ENCODE results near the gene KRTAP4-6.
"Not testable (repeated sequence)": the region's sequence is repeated elsewhere in the genome, so short reads cannot be mapped to it uniquely, and the experiment has no call there.

Gene KRTAP4-6

DNA sequence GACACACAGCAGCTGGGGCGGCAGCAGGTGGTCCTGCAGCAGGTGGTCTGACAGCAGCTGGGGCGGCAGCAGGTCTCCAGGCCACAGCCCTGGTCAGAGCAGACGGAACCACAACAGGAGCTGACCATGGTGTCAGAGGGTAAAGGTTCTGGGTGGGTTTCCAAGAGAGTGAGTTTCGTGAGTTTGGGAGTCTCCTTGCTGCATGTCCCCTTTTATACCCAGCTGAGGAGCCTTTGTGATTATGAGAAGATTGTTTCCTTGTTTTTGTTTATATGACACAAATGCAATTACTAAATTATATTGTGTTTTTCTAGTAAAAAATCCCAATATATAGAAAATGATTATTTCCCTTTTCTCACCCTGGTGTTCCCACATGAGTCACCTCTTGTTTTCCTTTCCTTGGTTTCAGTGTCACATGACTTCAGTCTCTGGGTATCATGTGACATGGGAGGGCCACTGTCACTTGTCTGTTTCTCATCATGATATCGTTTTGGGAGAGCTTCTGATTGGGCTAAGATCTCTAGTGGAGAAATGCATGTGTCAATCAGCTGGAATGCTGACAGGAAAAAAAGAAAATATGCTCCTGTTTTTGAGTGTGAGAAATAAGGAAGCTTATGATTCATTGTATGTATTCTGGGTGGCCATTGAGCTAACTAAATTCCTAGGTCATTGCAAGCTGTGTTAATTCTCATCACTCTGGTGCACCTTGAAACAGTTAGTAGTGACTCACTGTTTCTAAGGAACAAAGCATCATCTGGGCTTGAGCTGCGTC is at the start of gene KRTAP4-6:
TSS of gene KRTAP4-6 (minus strand) at position 185 of the 772 bp plus-strand sequence. CDS start at position 128, 57 bp downstream.
- DNase-seq = peak; percentile 89

GRCh38 chr17:41189837-41190318 is 49.5 kb upstream of the KRTAP4-6 start, which contains the start of gene KRTAP9-1:
KRTAP9-1 (plus strand) TSS chr17:41189887; CDS start chr17:41189887, 0 bp downstream.
- DNase-seq = not testable (repeated sequence)

GRCh38 chr17:41186872-41187271 is 46.5 kb upstream of the KRTAP4-6 start:
- DNase-seq = no peak

GRCh38 chr17:41185001-41185400 is 44.7 kb upstream of the KRTAP4-6 start:
- DNase-seq = no peak

DNA sequence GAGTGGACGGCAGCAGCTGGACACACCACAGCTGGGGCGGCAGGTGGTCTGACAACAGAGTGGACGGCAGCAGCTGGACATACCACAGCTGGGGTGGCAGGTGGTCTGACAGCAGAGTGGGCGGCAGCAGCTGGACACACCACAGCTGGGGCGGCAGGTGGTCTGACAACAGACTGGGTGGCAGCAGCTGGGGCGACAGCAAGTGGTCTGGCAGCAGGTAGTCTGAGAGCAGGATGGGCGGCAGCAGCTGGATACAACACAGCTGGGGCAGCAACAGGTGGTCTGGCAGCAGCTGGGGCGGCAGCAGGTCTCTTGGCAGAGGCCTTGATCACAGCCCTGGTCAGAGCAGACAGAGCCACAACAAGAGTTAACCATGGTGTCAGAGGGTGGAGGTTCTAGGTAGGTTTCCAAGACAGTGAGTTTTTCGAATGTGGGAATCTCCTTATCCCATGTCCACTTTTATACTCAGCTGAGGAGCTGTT is 44.2 kb upstream of the KRTAP4-6 start, which contains the start of gene KRTAP4-1:
TSS of gene KRTAP4-1 (minus strand) at position 432 of the 482 bp plus-strand sequence. CDS start at position 375, 57 bp downstream.
- no peak for DNase-seq

DNA sequence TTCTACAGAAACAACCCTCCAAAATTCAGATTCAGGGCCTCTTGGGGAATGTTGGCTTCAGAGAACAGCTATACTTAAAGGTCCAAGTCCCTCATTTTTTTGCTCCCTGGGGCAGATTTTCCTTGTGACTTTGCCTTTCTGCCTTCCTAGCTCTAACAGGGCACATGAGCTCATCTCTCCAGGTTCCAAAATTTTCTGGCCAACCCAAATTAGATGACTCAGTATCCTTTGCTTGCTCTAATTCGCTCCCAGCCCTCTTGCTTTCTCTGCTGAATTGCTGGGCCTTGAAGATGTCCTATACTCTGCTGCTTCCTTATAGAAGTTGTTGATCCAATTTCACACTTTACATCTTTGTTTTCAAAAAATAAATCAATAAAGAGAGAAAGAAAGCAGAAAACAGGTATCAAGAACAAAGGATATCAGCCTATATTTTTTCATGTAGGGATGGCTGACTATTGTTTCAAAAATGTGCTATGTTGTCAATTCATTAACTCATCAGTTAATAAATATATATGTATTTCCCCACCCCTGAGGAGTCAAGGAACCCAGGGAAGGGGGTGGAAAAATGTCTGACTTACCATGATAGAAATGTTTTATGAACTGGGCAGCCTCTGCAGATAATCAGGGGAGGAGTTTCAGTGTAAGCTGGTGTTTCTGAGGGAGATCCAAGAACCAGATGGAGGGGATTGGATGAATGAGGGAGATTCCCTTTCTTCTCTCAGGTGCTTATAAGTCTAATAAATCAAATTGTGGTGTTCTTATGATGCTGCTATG is 38.7 kb upstream of the KRTAP4-6 start:
- no peak for DNase-seq

GRCh38 chr17:41178341-41178740 is 38.0 kb upstream of the KRTAP4-6 start:
- peak; percentile 3 for DNase-seq

- no peak for DNase-seq
Observed at GRCh38 chr17:41177727-41178271, 37.5 kb upstream of the KRTAP4-6 start, which contains the start of gene KRTAP4-2. KRTAP4-2 (minus strand) TSS chr17:41178221; CDS start chr17:41178164, 57 bp downstream.

DNA sequence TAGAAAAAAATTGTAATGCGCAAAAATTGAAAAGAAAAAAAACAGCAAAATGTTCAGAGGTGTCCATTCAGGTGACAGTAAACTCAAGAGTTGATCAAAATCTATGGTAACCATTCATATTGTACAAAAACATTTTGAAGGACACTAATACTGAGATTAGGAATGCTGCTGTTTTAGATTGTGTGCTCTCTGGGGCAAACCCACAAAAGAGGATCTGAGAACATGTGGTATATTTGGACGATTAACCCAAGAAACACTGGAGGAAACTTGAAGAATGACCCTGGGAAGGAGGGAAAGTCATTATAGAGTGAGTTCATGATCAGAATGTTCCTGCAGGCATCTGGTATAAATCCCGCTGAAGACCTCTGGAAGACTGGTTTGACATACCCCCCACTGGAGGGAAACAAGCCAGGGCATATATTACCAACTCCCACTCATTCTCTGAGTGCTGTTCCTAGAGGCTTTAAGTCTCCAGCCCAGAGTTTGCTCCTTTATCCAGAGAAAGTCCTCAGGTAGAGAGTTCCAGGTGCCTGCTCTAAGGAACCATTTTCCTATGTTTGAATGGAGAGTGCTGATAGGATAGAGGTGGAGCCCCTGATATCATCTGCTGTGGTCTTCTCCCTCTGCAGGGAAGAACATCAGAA is 36.5 kb upstream of the KRTAP4-6 start:
- DNase-seq = no peak

- no peak for DNase-seq
Observed at GRCh38 chr17:41171886-41172285, 31.5 kb upstream of the KRTAP4-6 start.

DNA sequence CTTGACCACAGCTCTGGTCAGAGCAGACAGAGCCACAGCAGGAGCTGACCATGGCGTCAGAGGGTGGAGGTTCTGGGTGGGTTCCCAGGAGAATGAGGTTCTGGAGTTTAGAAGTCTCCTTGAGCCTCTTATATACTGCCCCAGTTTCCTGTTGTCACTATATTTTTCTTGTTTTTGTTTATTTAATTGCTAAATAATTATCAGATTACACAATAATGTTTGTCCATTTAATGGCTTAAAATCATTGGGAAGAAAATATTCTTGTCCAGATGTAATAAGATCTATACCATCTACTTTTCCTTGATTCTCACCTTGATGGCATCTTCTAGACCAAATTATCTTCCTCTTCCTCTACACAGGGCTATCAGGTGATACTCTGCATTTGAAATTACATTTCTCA is 27.8 kb upstream of the KRTAP4-6 start, which contains the start of gene KRTAP4-3:
TSS of gene KRTAP4-3 (minus strand) at position 101 of the 400 bp plus-strand sequence. CDS start at position 52, 49 bp downstream.
- no peak for DNase-seq

GRCh38 chr17:41167561-41167960 is 27.2 kb upstream of the KRTAP4-6 start:
- DNase-seq = no peak

GRCh38 chr17:41163828-41164227 is 23.5 kb upstream of the KRTAP4-6 start:
- DNase-seq = no peak

- DNase-seq = no peak
Observed at GRCh38 chr17:41160648-41161047, 20.3 kb upstream of the KRTAP4-6 start, which contains the start of gene KRTAP4-4. KRTAP4-4 (minus strand) TSS chr17:41160748; CDS start chr17:41160691, 57 bp downstream.

DNA sequence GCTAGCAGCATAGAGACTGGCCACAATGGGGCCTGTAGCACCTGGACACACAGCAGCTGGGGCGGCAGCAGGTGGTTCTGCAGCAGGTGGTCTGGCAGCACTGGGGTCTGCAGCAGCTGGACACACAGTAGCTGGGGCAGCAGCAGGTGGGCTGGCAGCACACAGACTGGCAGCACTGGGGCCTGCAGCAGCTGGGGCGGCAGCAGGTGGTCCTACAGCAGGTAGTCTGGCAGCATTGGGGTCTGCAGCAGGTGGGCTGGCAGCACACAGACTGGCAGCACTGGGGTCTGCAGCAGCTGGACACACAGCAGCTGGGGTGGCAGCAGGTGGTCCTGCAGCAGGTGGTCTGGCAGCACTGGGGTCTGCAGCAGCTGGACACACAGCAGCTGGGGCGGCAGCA is 19.8 kb upstream of the KRTAP4-6 start:
- DNase-seq = not testable (repeated sequence)

GRCh38 chr17:41153856-41154255 is 13.5 kb upstream of the KRTAP4-6 start:
- no peak for DNase-seq

DNA sequence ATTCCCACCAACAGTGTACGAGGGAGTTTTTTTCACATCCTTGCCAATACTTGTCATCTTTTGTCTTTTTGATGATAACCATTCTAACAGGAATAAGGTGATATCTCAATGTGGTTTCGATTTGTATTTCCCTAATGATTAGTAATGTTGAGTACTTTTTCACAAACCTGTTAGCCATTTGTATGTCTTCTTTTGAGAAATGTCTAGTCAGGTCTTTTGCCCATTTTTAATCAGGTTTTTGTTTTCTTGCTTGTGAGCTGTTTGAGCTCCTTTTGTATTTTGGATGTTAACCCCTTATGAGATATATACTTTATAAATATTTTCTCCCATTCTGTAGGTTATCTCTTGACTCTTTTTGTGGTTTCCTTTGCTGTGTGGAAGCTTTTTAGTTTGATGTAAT is 11.2 kb upstream of the KRTAP4-6 start:
- DNase-seq = no peak

DNA sequence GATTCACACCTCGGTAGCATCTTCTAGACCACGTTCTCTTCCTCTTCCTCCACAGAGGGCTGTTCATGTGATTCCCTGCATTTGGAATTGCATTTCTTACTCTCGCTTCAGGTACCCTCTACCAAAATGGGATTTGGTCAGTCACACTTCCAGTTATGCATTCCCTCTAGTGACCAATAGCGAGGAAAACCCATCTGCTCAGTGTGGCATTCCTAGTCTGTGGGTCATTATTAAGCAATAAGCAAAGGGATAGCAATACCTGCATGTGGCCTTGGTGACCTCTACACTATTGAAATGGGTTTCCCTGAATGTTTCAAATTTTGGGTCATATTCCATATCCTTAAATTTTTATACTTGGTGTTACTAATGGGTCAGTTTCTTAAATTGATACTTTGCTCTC is 9.7 kb upstream of the KRTAP4-6 start:
- no peak for DNase-seq

DNA sequence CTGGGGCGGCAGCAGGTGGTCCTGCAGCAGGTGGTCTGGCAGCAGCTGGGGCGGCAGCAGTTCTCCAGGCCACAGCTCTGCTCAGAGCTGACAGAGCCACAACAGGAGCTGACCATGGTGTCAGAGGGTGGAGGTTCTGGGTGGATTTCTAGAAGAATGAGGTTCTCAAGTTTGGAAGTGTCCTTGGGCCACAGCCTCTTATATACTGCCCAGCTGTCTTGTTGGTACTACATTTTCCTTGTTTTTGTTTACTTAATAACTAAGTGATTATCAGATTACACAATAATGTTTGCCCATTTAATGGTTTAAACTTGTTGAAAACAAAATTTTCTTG is 9.3 kb upstream of the KRTAP4-6 start, which contains the start of gene KRTAP4-5:
TSS of gene KRTAP4-5 (minus strand) at position 174 of the 334 bp plus-strand sequence. CDS start at position 116, 58 bp downstream.
- no peak for DNase-seq

GRCh38 chr17:41148971-41149651 is 8.8 kb upstream of the KRTAP4-6 start:
- DNase-seq = not testable (repeated sequence)

- no peak for DNase-seq
Observed at GRCh38 chr17:41147531-41148204, 7.3 kb upstream of the KRTAP4-6 start.
